HEK293 (cell line): Measurements from ENCODE around the gene FBXO42.
A peak's percentile ranks its signal among the peaks of the same experiment; 100 is the strongest.

Experiments
- BCL11A ChIP-seq: fragments of 450-650 bp; formaldehyde crosslinking; IDR thresholded peaks from 2 replicates; pipeline ENCODE4 v1.5.1; 2016; ENCODE audit warnings: low read depth, missing biosample characterization, missing genetic modification characterization
- BCL11B ChIP-seq: fragments of 450-650 bp; formaldehyde crosslinking; IDR thresholded peaks from 2 replicates; pipeline ENCODE4 v1.5.1; 2016; ENCODE audit warnings: low read depth, missing biosample characterization, missing genetic modification characterization
- GLIS1 ChIP-seq: fragments of 450-650 bp; formaldehyde crosslinking; IDR thresholded peaks from 2 replicates; pipeline ENCODE4 v1.5.1; 2016; ENCODE audit warnings: missing biosample characterization, missing genetic modification characterization
- GLIS2 ChIP-seq: fragments of 450-650 bp; formaldehyde crosslinking; IDR thresholded peaks from 2 replicates; pipeline ENCODE4 v1.5.1; 2016; ENCODE audit warnings: missing biosample characterization, missing genetic modification characterization
- KLF10 ChIP-seq: fragments of 450-650 bp; IDR thresholded peaks from 2 replicates; pipeline ENCODE4 v1.5.1; 2018; ENCODE audit warnings: missing biosample characterization, mild to moderate bottlenecking, missing genetic modification characterization
- PRDM1 ChIP-seq: fragments of 450-650 bp; formaldehyde crosslinking; IDR thresholded peaks from 2 replicates; pipeline ENCODE4; 2016; ENCODE audit warnings: missing biosample characterization, missing genetic modification characterization
- RBAK ChIP-seq: fragments of 450-650 bp; formaldehyde crosslinking; IDR thresholded peaks from 2 replicates; pipeline ENCODE4 v1.5.1; 2016; ENCODE audit warnings: missing biosample characterization, missing genetic modification characterization
- SALL2 ChIP-seq: fragments of 450-650 bp; formaldehyde crosslinking; IDR thresholded peaks from 2 replicates; pipeline ENCODE4 v1.5.0; 2017; ENCODE audit warnings: missing biosample characterization, mild to moderate bottlenecking, missing genetic modification characterization, borderline replicate concordance
- SP3 ChIP-seq: fragments of 450-650 bp; formaldehyde crosslinking; IDR thresholded peaks from 2 replicates; pipeline ENCODE4 v1.5.1; 2016; ENCODE audit warnings: missing biosample characterization, missing genetic modification characterization
- SP7 ChIP-seq: fragments of 450-650 bp; formaldehyde crosslinking; IDR thresholded peaks from 2 replicates; pipeline ENCODE4 v1.5.1; 2016; ENCODE audit warnings: missing biosample characterization, missing genetic modification characterization
- ZFP37 ChIP-seq: fragments of 450-650 bp; formaldehyde crosslinking; IDR thresholded peaks from 2 replicates; pipeline ENCODE4 v1.5.1; 2016; ENCODE audit warnings: missing biosample characterization, missing genetic modification characterization
- ZNF16 ChIP-seq: fragments of 450-650 bp; formaldehyde crosslinking; IDR thresholded peaks from 2 replicates; pipeline ENCODE4 v1.5.1; 2016; ENCODE audit warnings: low read depth, missing biosample characterization, missing genetic modification characterization
- ZNF211 ChIP-seq: fragments of 450-650 bp; formaldehyde crosslinking; IDR thresholded peaks from 2 replicates; pipeline ENCODE4 v1.5.1; 2016; ENCODE audit warnings: low read depth, missing biosample characterization, missing genetic modification characterization
- ZNF223 ChIP-seq: fragments of 450-650 bp; formaldehyde crosslinking; IDR thresholded peaks from 2 replicates; pipeline ENCODE4 v1.5.1; 2016; ENCODE audit warnings: missing biosample characterization, missing genetic modification characterization
- ZNF23 ChIP-seq: fragments of 450-650 bp; formaldehyde crosslinking; IDR thresholded peaks from 2 replicates; pipeline ENCODE4 v1.5.1; 2016; ENCODE audit warnings: missing biosample characterization, missing genetic modification characterization, borderline replicate concordance
- ZNF24 ChIP-seq: fragments of 450-650 bp; formaldehyde crosslinking; IDR thresholded peaks from 2 replicates; pipeline ENCODE4 v1.5.1; 2016; ENCODE audit warnings: missing biosample characterization, missing genetic modification characterization
- ZNF302 ChIP-seq: fragments of 450-650 bp; formaldehyde crosslinking; IDR thresholded peaks from 2 replicates; pipeline ENCODE4 v1.5.1; 2016; ENCODE audit warnings: missing biosample characterization, missing genetic modification characterization, low read depth
- ZNF324 ChIP-seq: fragments of 450-650 bp; formaldehyde crosslinking; IDR thresholded peaks from 2 replicates; pipeline ENCODE4 v1.5.1; 2016; ENCODE audit warnings: missing biosample characterization, missing genetic modification characterization
- ZNF404 ChIP-seq: fragments of 450-650 bp; formaldehyde crosslinking; IDR thresholded peaks from 2 replicates; pipeline ENCODE4 v1.5.1; 2017; ENCODE audit warnings: missing biosample characterization, missing genetic modification characterization
- ZNF426 ChIP-seq: fragments of 450-650 bp; formaldehyde crosslinking; IDR thresholded peaks from 2 replicates; pipeline ENCODE4 v1.5.1; 2017; ENCODE audit warnings: missing biosample characterization, missing genetic modification characterization, mild to moderate bottlenecking, inconsistent platforms, moderate library complexity
- ZNF473 ChIP-seq: fragments of 450-650 bp; formaldehyde crosslinking; IDR thresholded peaks from 2 replicates; pipeline ENCODE4 v1.5.1; 2017; ENCODE audit warnings: missing biosample characterization, missing genetic modification characterization
- ZNF501 ChIP-seq: fragments of 450-650 bp; formaldehyde crosslinking; IDR thresholded peaks from 2 replicates; pipeline ENCODE4 v1.5.1; 2016; ENCODE audit warnings: missing biosample characterization, missing genetic modification characterization
- ZNF530 ChIP-seq: fragments of 450-650 bp; formaldehyde crosslinking; IDR thresholded peaks from 2 replicates; pipeline ENCODE4 v1.5.1; 2016; ENCODE audit warnings: low read depth, missing biosample characterization, missing genetic modification characterization
- ZNF549 ChIP-seq: fragments of 450-650 bp; IDR thresholded peaks from 2 replicates; pipeline ENCODE4 v1.5.1; 2018; ENCODE audit warnings: missing biosample characterization, missing genetic modification characterization, mild to moderate bottlenecking, inconsistent platforms, moderate library complexity
- TF ChIP-seq, protein P1 (sequence below): fragments of 450-650 bp; formaldehyde crosslinking; IDR thresholded peaks from 2 replicates; pipeline ENCODE4 v1.5.1; 2016; ENCODE audit warnings: missing biosample characterization, missing genetic modification characterization, borderline replicate concordance
- TF ChIP-seq, protein P2 (sequence below): fragments of 450-650 bp; formaldehyde crosslinking; IDR thresholded peaks from 2 replicates; pipeline ENCODE4 v1.5.1; 2016; ENCODE audit warnings: missing biosample characterization, missing genetic modification characterization
- TF ChIP-seq, protein P3 (sequence below): fragments of 450-650 bp; formaldehyde crosslinking; IDR thresholded peaks from 2 replicates; pipeline ENCODE4 v1.5.1; 2017; ENCODE audit warnings: missing biosample characterization, missing genetic modification characterization
- TF ChIP-seq, protein P4 (sequence below): fragments of 450-650 bp; formaldehyde crosslinking; IDR thresholded peaks from 2 replicates; pipeline ENCODE4 v1.5.1; 2016; ENCODE audit warnings: missing biosample characterization, missing genetic modification characterization
- TF ChIP-seq, protein P5 (sequence below): fragments of 450-650 bp; formaldehyde crosslinking; IDR thresholded peaks from 2 replicates; pipeline ENCODE4 v1.5.1; 2016; ENCODE audit warnings: missing biosample characterization, missing genetic modification characterization

FBXO42 gene

DNA sequence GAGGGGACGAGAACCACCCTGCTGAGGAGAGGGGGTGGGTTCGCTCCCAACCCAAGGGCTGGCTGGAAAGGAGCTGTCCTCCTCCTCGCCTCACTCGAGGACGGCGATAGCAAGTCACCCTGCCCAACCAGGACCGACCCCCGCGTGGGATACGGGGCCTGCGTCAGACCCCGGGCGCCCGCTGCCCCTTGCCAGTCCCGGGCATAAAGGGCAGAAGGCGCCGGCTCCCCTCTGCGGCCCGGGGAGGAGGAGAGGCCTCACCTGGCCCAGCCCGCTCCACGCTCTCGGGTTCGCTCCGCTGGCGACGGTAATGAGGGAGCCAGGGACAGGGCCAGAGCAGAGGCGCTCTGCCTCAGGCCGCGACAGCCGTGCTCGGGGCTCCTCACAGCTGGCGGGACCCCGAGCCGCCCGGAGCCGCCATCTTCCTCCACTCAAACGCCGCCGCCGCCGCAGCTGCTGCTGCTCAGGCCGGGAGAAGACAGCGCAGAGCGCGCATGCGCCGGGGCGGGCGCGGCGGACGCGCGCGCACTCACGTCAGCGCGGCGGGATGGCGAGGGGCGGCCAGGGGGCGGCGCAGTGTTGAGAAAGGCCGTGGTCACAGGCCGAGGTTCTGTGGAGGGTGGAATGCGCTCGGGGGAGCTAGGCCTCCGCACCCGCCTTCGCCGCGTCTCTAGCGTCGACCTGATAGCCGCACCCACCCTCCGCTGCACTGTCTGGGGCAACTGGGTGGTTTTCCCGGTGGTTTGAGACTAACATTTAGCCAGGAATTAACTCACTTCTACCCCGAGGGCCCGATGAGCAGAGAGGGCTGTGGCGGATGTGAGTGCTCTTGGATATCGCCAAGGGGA, at the start of gene FBXO42 (continued):
- TF ChIP-seq BCL11B (tag by site-specific recombination), result 0 out of 2 replicates have a peak, but pooled peaks have one; percentile 12
- TF ChIP-seq, protein P1, sequence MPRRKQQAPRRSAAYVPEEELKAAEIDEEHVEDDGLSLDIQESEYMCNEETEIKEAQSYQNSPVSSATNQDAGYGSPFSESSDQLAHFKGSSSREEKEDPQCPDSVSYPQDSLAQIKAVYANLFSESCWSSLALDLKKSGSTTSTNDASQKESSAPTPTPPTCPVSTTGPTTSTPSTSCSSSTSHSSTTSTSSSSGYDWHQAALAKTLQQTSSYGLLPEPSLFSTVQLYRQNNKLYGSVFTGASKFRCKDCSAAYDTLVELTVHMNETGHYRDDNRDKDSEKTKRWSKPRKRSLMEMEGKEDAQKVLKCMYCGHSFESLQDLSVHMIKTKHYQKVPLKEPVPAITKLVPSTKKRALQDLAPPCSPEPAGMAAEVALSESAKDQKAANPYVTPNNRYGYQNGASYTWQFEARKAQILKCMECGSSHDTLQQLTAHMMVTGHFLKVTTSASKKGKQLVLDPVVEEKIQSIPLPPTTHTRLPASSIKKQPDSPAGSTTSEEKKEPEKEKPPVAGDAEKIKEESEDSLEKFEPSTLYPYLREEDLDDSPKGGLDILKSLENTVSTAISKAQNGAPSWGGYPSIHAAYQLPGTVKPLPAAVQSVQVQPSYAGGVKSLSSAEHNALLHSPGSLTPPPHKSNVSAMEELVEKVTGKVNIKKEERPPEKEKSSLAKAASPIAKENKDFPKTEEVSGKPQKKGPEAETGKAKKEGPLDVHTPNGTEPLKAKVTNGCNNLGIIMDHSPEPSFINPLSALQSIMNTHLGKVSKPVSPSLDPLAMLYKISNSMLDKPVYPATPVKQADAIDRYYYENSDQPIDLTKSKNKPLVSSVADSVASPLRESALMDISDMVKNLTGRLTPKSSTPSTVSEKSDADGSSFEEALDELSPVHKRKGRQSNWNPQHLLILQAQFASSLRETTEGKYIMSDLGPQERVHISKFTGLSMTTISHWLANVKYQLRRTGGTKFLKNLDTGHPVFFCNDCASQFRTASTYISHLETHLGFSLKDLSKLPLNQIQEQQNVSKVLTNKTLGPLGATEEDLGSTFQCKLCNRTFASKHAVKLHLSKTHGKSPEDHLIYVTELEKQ, result 0 out of 2 replicates have a peak, but pooled peaks have one; percentile 9
- TF ChIP-seq GLIS1 (tag by site-specific recombination), result 0 out of 2 replicates have a peak, but pooled peaks have one; percentile 32
- no peak for TF ChIP-seq BCL11A (tag by site-specific recombination)
- no peak for TF ChIP-seq ZNF223 (tag by site-specific recombination)
- TF ChIP-seq ZFP37, result peak; percentile 42; the same call in 1 of the 2 replicates
- TF ChIP-seq RBAK, result no peak
- no peak for TF ChIP-seq ZNF324 (tag by site-specific recombination)
- TF ChIP-seq ZNF16, result no peak; the same call in 1 of the 2 replicates
- no peak for TF ChIP-seq ZNF211 (tag by site-specific recombination)
- TF ChIP-seq ZNF23 (tag by site-specific recombination), result no peak
- TF ChIP-seq, protein P2, sequence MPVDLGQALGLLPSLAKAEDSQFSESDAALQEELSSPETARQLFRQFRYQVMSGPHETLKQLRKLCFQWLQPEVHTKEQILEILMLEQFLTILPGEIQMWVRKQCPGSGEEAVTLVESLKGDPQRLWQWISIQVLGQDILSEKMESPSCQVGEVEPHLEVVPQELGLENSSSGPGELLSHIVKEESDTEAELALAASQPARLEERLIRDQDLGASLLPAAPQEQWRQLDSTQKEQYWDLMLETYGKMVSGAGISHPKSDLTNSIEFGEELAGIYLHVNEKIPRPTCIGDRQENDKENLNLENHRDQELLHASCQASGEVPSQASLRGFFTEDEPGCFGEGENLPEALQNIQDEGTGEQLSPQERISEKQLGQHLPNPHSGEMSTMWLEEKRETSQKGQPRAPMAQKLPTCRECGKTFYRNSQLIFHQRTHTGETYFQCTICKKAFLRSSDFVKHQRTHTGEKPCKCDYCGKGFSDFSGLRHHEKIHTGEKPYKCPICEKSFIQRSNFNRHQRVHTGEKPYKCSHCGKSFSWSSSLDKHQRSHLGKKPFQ (tag by site-specific recombination), result no peak
- peak; percentile 60 for TF ChIP-seq GLIS2
- no peak for TF ChIP-seq ZNF473
- no peak for TF ChIP-seq ZNF530 (tag by site-specific recombination)
- TF ChIP-seq, protein P3, sequence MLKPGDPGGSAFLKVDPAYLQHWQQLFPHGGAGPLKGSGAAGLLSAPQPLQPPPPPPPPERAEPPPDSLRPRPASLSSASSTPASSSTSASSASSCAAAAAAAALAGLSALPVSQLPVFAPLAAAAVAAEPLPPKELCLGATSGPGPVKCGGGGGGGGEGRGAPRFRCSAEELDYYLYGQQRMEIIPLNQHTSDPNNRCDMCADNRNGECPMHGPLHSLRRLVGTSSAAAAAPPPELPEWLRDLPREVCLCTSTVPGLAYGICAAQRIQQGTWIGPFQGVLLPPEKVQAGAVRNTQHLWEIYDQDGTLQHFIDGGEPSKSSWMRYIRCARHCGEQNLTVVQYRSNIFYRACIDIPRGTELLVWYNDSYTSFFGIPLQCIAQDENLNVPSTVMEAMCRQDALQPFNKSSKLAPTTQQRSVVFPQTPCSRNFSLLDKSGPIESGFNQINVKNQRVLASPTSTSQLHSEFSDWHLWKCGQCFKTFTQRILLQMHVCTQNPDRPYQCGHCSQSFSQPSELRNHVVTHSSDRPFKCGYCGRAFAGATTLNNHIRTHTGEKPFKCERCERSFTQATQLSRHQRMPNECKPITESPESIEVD (tag by site-specific recombination), result no peak
- TF ChIP-seq, protein P4, sequence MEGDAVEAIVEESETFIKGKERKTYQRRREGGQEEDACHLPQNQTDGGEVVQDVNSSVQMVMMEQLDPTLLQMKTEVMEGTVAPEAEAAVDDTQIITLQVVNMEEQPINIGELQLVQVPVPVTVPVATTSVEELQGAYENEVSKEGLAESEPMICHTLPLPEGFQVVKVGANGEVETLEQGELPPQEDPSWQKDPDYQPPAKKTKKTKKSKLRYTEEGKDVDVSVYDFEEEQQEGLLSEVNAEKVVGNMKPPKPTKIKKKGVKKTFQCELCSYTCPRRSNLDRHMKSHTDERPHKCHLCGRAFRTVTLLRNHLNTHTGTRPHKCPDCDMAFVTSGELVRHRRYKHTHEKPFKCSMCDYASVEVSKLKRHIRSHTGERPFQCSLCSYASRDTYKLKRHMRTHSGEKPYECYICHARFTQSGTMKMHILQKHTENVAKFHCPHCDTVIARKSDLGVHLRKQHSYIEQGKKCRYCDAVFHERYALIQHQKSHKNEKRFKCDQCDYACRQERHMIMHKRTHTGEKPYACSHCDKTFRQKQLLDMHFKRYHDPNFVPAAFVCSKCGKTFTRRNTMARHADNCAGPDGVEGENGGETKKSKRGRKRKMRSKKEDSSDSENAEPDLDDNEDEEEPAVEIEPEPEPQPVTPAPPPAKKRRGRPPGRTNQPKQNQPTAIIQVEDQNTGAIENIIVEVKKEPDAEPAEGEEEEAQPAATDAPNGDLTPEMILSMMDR, result peak; percentile 79
- TF ChIP-seq, protein P5, sequence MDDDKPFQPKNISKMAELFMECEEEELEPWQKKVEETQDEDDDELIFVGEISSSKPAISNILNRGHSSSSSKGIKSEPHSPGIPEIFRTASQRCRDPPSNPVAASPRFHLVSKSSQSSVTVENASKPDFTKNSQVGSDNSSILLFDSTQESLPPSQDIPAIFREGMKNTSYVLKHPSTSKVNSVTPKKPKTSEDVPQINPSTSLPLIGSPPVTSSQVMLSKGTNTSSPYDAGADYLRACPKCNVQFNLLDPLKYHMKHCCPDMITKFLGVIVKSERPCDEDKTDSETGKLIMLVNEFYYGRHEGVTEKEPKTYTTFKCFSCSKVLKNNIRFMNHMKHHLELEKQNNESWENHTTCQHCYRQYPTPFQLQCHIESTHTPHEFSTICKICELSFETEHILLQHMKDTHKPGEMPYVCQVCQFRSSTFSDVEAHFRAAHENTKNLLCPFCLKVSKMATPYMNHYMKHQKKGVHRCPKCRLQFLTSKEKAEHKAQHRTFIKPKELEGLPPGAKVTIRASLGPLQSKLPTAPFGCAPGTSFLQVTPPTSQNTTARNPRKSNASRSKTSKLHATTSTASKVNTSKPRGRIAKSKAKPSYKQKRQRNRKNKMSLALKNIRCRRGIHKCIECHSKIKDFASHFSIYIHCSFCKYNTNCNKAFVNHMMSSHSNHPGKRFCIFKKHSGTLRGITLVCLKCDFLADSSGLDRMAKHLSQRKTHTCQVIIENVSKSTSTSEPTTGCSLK (tag by site-specific recombination), result no peak
- TF ChIP-seq SP7, result peak; percentile 64
- peak; percentile 58; the same call in 1 of the 2 replicates for TF ChIP-seq KLF10 (tag by site-specific recombination)
- TF ChIP-seq ZNF302 (tag by site-specific recombination), result no peak
- no peak for TF ChIP-seq ZNF426 (tag by site-specific recombination)
- no peak for TF ChIP-seq ZNF404 (tag by site-specific recombination)
- no peak for TF ChIP-seq SALL2 (tag by site-specific recombination)
- TF ChIP-seq ZNF501, result peak; percentile 90; the same call in 1 of the 2 replicates
- no peak for TF ChIP-seq ZNF549
- TF ChIP-seq ZNF24 (tag by site-specific recombination), result 0 out of 2 replicates have a peak, but pooled peaks have one; percentile 34
- no peak for TF ChIP-seq PRDM1 (tag by site-specific recombination)
- TF ChIP-seq SP3 (tag by site-specific recombination), result peak; percentile 56; the same call in 1 of the 2 replicates
